ENCODE measurements around the gene PKN1. TPM values are rescaled to one million over a fixed set of nuclear protein-coding genes. Genes with fewer than 3 reads are reported as not detected.
A peak's percentile ranks its signal among the peaks of the same experiment; 100 is the strongest.

PKN1 gene
- total RNA-seq, 1 donor from 2014 or later: 159 TPM

DNA sequence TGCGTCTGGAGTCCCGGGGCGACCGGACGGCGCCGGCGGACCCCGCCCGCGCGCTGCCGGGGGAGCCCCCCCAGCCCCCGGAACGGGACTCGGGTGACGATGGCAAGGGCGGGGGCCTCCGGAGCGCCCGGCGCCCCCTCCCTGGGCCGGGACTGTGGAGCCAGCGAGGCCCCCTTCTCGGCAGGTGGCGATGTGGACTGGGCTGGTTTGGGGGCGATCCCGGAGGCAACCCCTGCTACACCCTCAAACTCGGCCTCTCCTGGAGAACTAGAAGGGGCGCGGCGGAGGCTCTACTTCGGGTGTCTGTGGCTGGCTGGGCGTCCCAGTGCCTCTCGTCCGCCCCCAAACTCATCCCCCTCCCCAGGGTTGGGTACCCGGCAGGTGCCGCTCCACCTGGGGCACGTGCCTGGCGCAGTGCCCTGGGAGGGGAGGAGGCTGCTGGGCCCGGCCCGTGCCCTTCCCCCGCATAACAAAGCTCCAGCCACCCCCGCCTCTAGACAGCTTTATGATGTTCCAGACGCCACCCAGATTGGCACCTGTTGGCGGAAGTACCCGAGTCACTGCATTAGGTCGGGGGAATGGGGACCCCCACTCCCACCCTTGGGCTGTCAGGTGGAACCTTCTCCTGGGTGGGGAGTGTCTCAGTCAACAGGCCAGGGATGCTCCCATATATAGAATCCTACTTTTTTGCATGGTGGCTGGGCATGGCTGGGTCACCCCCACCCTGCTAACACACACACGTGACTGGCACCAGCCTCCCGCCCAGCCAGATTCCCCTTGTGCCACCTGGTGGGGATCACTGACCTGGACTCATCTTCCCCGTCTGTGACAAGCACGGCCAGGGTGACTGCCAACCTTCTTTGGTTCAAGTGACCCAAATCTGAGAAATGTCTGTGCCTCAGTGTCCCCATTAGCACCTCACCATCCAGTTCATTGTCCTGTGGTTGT, 722 bp downstream of the PKN1 start:
- Histone ChIP-seq H3K9me3 (no peaks in the 10 kb centered on the region), H3K36me3 (no peaks in the 10 kb centered on the region), H3K4me3 (peak overlapping the region; percentile 89), H3K27ac (peak overlapping the region; percentile 86), H3K27me3 (no peaks in the 10 kb centered on the region), H3K4me1 (peaks cover 37% of the 10 kb centered on the region)
- ATAC-seq (peak; percentile 57), DNase-seq (peak; percentile 79)
- TF ChIP-seq, protein P1, sequence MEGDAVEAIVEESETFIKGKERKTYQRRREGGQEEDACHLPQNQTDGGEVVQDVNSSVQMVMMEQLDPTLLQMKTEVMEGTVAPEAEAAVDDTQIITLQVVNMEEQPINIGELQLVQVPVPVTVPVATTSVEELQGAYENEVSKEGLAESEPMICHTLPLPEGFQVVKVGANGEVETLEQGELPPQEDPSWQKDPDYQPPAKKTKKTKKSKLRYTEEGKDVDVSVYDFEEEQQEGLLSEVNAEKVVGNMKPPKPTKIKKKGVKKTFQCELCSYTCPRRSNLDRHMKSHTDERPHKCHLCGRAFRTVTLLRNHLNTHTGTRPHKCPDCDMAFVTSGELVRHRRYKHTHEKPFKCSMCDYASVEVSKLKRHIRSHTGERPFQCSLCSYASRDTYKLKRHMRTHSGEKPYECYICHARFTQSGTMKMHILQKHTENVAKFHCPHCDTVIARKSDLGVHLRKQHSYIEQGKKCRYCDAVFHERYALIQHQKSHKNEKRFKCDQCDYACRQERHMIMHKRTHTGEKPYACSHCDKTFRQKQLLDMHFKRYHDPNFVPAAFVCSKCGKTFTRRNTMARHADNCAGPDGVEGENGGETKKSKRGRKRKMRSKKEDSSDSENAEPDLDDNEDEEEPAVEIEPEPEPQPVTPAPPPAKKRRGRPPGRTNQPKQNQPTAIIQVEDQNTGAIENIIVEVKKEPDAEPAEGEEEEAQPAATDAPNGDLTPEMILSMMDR (IDR thresholded peaks at IDR 0.05): no peak
- intact Hi-C loops (cut with DNase I): no loop called here

DNA sequence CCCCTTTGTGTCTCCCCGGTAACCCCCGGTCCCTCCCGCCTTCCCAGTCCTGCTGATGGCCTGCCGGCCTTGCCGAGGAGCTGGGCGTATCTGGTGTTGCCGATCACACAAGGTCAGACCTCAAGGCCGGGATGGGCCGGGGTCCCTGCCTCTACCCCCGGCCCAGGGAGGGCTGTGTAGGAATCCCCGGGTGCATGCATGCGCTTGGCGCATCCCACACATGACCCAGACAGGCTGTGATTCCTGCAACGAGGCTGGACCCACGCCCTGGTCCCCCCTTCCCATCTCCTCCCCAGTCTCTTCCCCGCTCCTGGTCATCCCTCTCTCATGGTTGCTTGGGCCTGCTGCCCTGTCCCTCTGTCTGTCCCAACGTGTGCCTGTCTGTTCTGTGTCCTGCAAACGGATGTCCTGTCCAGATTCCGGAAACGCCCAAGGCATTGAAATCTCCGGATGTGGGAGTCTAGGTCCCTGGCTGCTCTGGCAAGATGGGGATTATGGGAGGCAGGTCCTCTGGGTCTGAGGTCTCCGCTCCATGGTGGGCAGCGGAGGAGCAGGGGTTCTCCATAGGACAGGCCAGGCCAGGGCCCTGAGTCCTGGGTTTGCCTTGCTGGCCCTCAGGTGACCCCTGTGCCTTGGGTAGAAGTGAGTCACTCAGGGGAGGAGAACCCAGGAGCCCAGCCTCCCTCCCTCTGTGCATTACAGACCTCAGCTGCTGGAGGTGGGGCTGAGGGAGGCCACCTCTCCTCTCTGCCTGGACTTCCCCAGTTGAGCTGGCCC, 1.6 kb downstream of the PKN1 start:
- peak; percentile 74 for DNase-seq
- TF ChIP-seq, protein P1 (IDR thresholded peaks at IDR 0.05): no peak
- H3K27ac ChIP-seq: peak overlapping the region; percentile 86
- intact Hi-C loops (cut with DNase I): no loop called here
- peak; percentile 75 for ATAC-seq
- no peaks in the 10 kb centered on the region for H3K36me3 ChIP-seq
- H3K4me3 ChIP-seq: peak overlapping the region; percentile 89
- no peaks in the 10 kb centered on the region for H3K9me3 ChIP-seq
- peaks cover 46% of the 10 kb centered on the region for H3K4me1 ChIP-seq
- H3K27me3 ChIP-seq: no peaks in the 10 kb centered on the region

DNA sequence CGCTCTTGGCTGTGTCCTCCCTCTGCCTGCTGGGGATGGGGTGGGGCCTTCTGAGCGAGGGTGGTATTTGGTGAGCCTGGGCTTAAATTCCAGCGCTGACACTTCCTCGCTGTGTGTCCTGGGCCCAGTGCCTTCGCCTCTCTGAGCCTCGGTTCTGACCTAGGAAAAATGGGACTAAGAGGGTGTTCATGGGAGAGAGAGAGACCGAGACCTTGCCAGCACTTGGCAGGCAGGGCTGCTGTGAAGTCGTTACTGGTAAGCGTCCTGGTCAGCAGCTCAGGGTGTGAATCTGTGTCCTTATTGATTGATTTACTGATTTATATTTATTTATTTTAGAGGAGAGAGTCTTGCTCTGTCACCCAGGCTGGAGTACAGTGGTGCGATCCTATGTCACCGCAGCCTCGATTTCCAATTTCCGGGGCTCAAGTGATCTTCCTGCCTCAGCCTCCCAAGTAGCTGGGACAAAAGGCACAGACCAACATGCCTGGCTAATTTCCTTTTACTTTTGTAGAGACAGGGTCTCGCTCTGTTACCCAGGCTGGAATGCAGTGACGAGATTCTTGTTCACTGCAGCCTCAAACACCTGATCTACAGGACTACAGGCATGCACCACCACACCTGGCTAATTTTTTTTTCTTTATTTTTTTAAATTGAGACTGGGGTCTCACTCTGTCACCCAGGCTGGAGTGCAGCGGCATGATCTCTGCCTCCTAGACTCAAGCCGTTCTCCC, 2.4 kb downstream of the PKN1 start:
- DNase-seq (no peak), ATAC-seq (no peak)
- intact Hi-C loops (cut with DNase I): no loop called here
- H3K27me3 ChIP-seq: no peaks in the 10 kb centered on the region
- peak overlapping the region; percentile 89 for H3K4me3 ChIP-seq
- peaks cover 52% of the 10 kb centered on the region for H3K4me1 ChIP-seq
- TF ChIP-seq, protein P1 (IDR thresholded peaks at IDR 0.05): no peak
- H3K9me3 ChIP-seq: no peaks in the 10 kb centered on the region
- H3K36me3 ChIP-seq: no peaks in the 10 kb centered on the region
- H3K27ac ChIP-seq: peak overlapping the region; percentile 86

DNA sequence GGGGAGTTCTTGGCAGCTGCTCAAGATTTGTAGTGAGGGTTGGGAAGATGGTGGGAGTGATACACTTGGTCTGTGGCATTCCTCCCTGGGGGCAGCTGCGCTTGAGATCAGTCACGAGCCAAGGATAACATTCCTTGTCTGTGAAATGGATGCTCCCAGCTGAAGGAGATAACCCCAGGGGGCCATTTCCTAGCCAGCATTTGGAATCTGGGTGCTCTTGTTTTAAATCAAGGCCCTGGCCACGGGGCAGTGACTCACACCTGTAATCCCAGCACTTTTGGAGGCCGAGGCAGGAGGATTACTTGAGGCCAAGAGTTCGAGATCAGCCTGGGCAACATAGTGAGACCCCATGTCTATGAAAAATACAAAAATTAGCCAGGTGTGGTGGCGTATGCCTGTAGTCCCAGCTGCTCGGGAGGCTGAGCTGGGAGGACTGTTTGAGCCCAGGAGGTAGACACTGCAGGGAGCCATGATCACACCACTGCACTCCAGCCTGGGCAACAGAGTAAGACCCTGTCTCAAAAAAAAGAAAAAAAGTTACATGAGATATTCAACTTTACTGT, 4.6 kb downstream of the PKN1 start:
- no peak overlapping the region for H3K27ac ChIP-seq
- intact Hi-C loops (cut with DNase I): no loop called here

More for the DNA sequence above, 4.6 kb downstream of the PKN1 start:
- TF ChIP-seq, protein P1 (IDR thresholded peaks at IDR 0.05): no peak
- H3K9me3 ChIP-seq: no peaks in the 10 kb centered on the region
- DNase-seq (no peak), ATAC-seq (no peak)
- H3K4me1 ChIP-seq: peaks cover 52% of the 10 kb centered on the region
- peaks cover 18% of the 10 kb centered on the region for H3K36me3 ChIP-seq
- no peak overlapping the region for H3K4me3 ChIP-seq
- H3K27me3 ChIP-seq: no peaks in the 10 kb centered on the region
